Measurements from ENCODE around the gene SAP25. TPM values are rescaled to one million over a fixed set of nuclear protein-coding genes. Genes with fewer than 3 reads are reported as not detected.

The SAP25 gene
- total RNA-seq, 2 donors from 2014 or later, result not detected

DNA sequence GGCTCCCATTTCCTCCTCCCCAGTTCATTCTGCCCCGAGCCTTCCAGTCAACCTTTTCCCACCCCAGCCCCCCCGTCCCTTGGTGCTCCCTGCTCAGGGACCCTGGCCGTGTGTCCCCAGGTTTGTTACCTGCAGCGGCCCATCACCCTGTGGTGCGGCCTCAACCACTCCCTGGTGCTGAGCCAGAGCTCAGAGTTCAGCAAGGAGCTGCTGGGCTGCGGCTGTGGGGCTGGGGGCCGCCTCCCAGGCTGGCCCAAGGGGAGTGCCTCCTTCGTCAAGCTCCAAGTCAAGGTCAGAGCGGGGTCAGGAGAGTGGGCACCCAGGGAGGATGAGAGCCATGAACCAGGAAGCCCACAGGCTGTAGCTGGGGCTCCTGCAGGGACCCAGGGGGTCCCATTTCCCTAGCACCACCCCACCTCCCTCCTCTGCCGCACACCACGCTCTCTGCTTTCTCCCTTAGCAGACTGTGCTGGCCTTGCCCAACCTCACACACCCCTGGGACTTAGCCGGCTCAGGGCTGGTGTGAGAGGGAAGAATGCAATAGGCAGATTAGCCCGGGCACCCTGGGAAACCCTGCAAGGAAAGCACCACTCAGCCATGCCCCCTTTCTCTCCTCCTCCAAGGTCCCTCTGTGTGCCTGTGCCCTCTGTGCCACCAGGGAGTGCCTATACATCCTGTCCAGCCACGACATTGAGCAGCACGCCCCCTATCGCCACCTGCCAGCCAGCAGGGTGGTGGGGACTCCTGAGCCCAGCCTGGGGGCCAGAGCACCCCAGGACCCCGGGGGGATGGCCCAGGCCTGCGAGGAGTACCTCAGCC lies 26.4 kb upstream of the SAP25 start:
- intact Hi-C loops (cut with DNase I), result no loop called here
- H3K27me3 ChIP-seq, result no peaks in the 10 kb centered on the region
- ATAC-seq (no peak), DNase-seq (peak in 1 of 4 donors; percentile 14)
- H3K27ac ChIP-seq, result no peak overlapping the region
- WGBS, 2 donors, result 58 to 68% methylated on average over 13 to 18 of the region's 18 CpGs
- no peaks in the 10 kb centered on the region for H3K36me3 ChIP-seq (replicated peaks in 1 of 2; ENCODE audit: insufficient read depth in 1 of 2, low read depth in 2 of 2)
- H3K4me3 ChIP-seq, result no peak overlapping the region
- no peaks in the 10 kb centered on the region for H3K9me3 ChIP-seq
- peaks cover 17% of the 10 kb centered on the region for H3K4me1 ChIP-seq
- TF ChIP-seq POLR2A (IDR thresholded peaks at IDR 0.05), result no peak
- TF ChIP-seq, protein P1, sequence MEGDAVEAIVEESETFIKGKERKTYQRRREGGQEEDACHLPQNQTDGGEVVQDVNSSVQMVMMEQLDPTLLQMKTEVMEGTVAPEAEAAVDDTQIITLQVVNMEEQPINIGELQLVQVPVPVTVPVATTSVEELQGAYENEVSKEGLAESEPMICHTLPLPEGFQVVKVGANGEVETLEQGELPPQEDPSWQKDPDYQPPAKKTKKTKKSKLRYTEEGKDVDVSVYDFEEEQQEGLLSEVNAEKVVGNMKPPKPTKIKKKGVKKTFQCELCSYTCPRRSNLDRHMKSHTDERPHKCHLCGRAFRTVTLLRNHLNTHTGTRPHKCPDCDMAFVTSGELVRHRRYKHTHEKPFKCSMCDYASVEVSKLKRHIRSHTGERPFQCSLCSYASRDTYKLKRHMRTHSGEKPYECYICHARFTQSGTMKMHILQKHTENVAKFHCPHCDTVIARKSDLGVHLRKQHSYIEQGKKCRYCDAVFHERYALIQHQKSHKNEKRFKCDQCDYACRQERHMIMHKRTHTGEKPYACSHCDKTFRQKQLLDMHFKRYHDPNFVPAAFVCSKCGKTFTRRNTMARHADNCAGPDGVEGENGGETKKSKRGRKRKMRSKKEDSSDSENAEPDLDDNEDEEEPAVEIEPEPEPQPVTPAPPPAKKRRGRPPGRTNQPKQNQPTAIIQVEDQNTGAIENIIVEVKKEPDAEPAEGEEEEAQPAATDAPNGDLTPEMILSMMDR (IDR thresholded peaks at IDR 0.05), result no peak

DNA sequence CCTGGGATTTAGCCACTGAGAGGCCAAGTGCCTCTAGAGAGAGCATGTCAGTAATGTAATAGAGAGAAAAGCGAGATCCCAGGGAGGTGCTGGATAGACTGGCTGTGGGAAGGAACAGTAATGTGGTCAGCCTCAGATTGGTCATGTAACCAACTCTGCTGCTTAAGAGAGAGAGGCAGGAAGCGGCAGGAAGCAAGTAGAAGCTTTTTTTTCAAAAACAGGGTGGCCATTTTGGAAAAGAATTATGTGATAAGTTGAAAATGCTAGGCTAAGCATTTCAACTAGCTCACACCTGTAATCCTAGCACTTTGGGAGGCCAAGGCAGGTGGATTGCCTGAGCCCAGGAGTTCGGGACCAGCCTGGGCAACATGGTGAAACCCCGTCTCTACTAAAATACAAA lies 24.7 kb upstream of the SAP25 start:
- Histone ChIP-seq H3K36me3 (replicated peaks in 1 of 2; ENCODE audit: insufficient read depth in 1 of 2, low read depth in 2 of 2) (no peaks in the 10 kb centered on the region), H3K4me1 (peaks cover 4% of the 10 kb centered on the region), H3K27ac (no peak overlapping the region), H3K27me3 (no peaks in the 10 kb centered on the region), H3K4me3 (no peak overlapping the region), H3K9me3 (no peaks in the 10 kb centered on the region)
- ATAC-seq (no peak), DNase-seq (no peak)
- TF ChIP-seq, protein P1 (IDR thresholded peaks at IDR 0.05), result no peak
- TF ChIP-seq POLR2A (IDR thresholded peaks at IDR 0.05), result no peak
- intact Hi-C loops (cut with DNase I), result no loop called here
- WGBS, 2 donors, result 82 to 84% methylated on average over 4 of the region's 4 CpGs

DNA sequence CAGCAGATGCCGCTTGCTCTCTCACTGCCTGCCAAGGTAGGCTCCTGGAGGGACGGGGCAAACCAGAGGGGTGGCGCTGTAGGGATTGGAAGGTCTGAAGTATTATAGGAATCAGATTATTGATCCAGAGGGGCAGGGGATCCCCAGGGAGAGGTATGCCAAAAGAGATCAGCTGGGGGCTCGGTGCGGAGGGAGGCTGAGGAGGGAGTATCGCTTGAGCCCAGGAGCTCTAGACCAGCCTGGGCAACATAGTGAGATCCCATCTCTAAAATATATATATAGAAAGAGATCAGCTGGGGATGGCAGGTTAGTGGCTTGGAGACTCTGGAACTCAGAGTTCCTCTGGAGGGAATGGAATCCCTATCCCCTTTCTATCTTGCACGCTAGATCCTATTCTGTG lies 21.5 kb upstream of the SAP25 start:
- ATAC-seq (no peak), DNase-seq (no peak)
- H3K4me1 ChIP-seq, result no peaks in the 10 kb centered on the region
- no peaks in the 10 kb centered on the region for H3K36me3 ChIP-seq (replicated peaks in 1 of 2; ENCODE audit: insufficient read depth in 1 of 2, low read depth in 2 of 2)
- H3K4me3 ChIP-seq, result no peak overlapping the region
- 93 to 95% methylated on average over 7 of the region's 7 CpGs for WGBS, 2 donors
- TF ChIP-seq POLR2A (IDR thresholded peaks at IDR 0.05), result no peak
- TF ChIP-seq, protein P1 (IDR thresholded peaks at IDR 0.05), result no peak
- H3K9me3 ChIP-seq, result no peaks in the 10 kb centered on the region
- intact Hi-C loops (cut with DNase I), result no loop called here
- H3K27ac ChIP-seq, result no peak overlapping the region
- no peaks in the 10 kb centered on the region for H3K27me3 ChIP-seq

DNA sequence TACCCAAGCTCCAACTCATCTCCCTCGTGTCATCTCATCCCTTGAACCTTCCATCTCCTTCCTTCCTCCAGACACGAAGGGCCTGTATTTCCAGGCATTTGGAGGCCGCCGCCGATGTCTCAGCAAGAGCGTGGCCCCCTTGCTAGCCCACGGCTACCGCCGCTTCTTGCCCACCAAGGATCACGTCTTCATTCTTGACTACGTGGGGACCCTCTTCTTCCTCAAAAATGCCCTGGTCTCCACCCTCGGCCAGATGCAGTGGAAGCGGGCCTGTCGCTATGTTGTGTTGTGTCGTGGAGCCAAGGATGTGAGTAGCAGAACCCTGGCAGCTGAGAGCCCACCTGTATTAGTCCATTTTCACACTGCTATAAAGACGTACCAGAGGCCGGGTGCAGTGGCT lies 17.9 kb upstream of the SAP25 start:
- H3K36me3 ChIP-seq (replicated peaks in 1 of 2; ENCODE audit: insufficient read depth in 1 of 2, low read depth in 2 of 2), result no peaks in the 10 kb centered on the region
- H3K27me3 ChIP-seq, result no peaks in the 10 kb centered on the region
- H3K9me3 ChIP-seq, result no peaks in the 10 kb centered on the region
- H3K4me1 ChIP-seq, result peaks cover 8% of the 10 kb centered on the region
- ATAC-seq (no peak), DNase-seq (no peak)
- WGBS, 2 donors, result 84 to 89% methylated on average over 17 of the region's 17 CpGs
- H3K4me3 ChIP-seq, result no peak overlapping the region
- intact Hi-C loops (cut with DNase I), result no loop called here
- TF ChIP-seq POLR2A (IDR thresholded peaks at IDR 0.05), result no peak
- TF ChIP-seq, protein P1 (IDR thresholded peaks at IDR 0.05), result no peak
- H3K27ac ChIP-seq, result no peak overlapping the region

All from body of pancreas (tissue), 4 donors.